DND-41 (cell line): Measurements from ENCODE around the gene ORAI2.

ENCODE experiments used
- ATAC-seq: fragments of 200-7000 bp; cut with Tn5 transposase; 3 replicates; pipeline ENCODE4 v1.9.1; 2021; ENCODE audit warnings: low read depth; ENCODE audit not compliant: insufficient read depth
- DNase-seq: peaks from one replicate; pipeline ENCODE4 v3.0.0-alpha.2; 2020
- H2AFZ ChIP-seq: 2 replicates; pipeline ENCODE4 v1.6.0; 2012; ENCODE audit warnings: low read depth, low read length
- H3K27ac ChIP-seq: 2 replicates; pipeline ENCODE4 v1.5.1; 2012; ENCODE audit warnings: low read length, inconsistent platforms
- H3K27me3 ChIP-seq: fragments of 200-600 bp; sonication (generic); 2 replicates; pipeline ENCODE4 v1.6.0; 2012; ENCODE audit warnings: low read length, mild to moderate bottlenecking, inconsistent platforms; ENCODE audit not compliant: insufficient read depth, poor library complexity
- H3K36me3 ChIP-seq: 2 replicates; pipeline ENCODE4 v1.5.1; 2012; ENCODE audit warnings: low read length, inconsistent platforms; ENCODE audit not compliant: insufficient read depth
- H3K4me1 ChIP-seq: 2 replicates; pipeline ENCODE4 v1.5.1; 2012; ENCODE audit warnings: mild to moderate bottlenecking, low read length; ENCODE audit not compliant: insufficient read depth
- H3K4me2 ChIP-seq: 2 replicates; pipeline ENCODE4 v1.6.0; 2012; ENCODE audit warnings: mild to moderate bottlenecking, moderate library complexity, low read length, inconsistent platforms; ENCODE audit not compliant: insufficient read depth
- H3K4me3 ChIP-seq, 2 experiments: fragments of 200-600 bp in 1 of 2; shearing (Covaris generic) in 1 of 2; 2 replicates each; pipeline ENCODE4 v1.5.1; 2012 to 2016; ENCODE audit warnings: inconsistent platforms in 2 of 2, low read length in 2 of 2, mild to moderate bottlenecking in 2 of 2, low read depth in 1 of 2, moderate library complexity in 1 of 2
- H3K79me2 ChIP-seq: 2 replicates; pipeline ENCODE4 v1.6.0; 2012; ENCODE audit warnings: low read length, inconsistent platforms; ENCODE audit not compliant: insufficient read depth
- H3K9ac ChIP-seq: 2 replicates; pipeline ENCODE4 v1.6.0; 2012; ENCODE audit warnings: low read depth, mild to moderate bottlenecking, inconsistent platforms, low read length, moderate library complexity
- H3K9me3 ChIP-seq: 2 replicates; pipeline ENCODE4 v1.5.1; 2012; ENCODE audit warnings: low read length, moderate library complexity, mild to moderate bottlenecking, inconsistent platforms; ENCODE audit not compliant: insufficient read depth, severe bottlenecking
- H4K20me1 ChIP-seq: 2 replicates; pipeline ENCODE4 v1.6.0; 2012; ENCODE audit warnings: low read length; ENCODE audit not compliant: insufficient read depth
- EZH2 ChIP-seq: IDR thresholded peaks from 3 replicates; pipeline ENCODE4 v1.6.1; 2012; ENCODE audit warnings: borderline replicate concordance, low read depth, mild to moderate bottlenecking, moderate library complexity, low read length, inconsistent platforms; ENCODE audit not compliant: severe bottlenecking
- TF ChIP-seq, protein P1 (sequence below): IDR thresholded peaks from 2 replicates; pipeline ENCODE4 v1.5.1; 2012; ENCODE audit warnings: borderline replicate concordance, low read length, moderate library complexity, mild to moderate bottlenecking; ENCODE audit not compliant: poor library complexity, severe bottlenecking; ENCODE audit errors: extremely low read depth

ORAI2 gene

GRCh38 chr7:102463841-102464576 is 30.6 kb downstream of the ORAI2 start:
- H3K27ac ChIP-seq: peak overlapping the region; percentile 86

GRCh38 chr7:102464577-102465280 is 31.4 kb downstream of the ORAI2 start, which contains the start of the genes ALKBH4 and LRWD1:
Gene ALKBH4, minus strand, starts transcription at chr7:102464863. Its CDS starts 27 bp downstream, at chr7:102464836.
Gene LRWD1, plus strand, starts transcription at chr7:102464984. Its CDS starts 97 bp downstream, at chr7:102465081.
- Histone ChIP-seq H3K4me2 (peak within 1 kb of the TSS; percentile 67), H3K4me1 (peaks cover 28% of the 10 kb centered on the region), H3K79me2 (peaks cover 50% of the 10 kb centered on the region), H3K36me3 (peaks cover 22% of the 10 kb centered on the region), H2AFZ (peak within 1 kb of the TSS; percentile 99), H4K20me1 (peaks cover 10% of the 10 kb centered on the region), H3K4me3 (peak within 1 kb of the TSS; percentile 84 to 97), H3K27ac (peak within 1 kb of the TSS; percentile 86), H3K9me3 (no peaks in the 10 kb centered on the region), H3K27me3 (no peaks in the 10 kb centered on the region), H3K9ac (peak within 1 kb of the TSS; percentile 94)
- TF ChIP-seq, protein P1, sequence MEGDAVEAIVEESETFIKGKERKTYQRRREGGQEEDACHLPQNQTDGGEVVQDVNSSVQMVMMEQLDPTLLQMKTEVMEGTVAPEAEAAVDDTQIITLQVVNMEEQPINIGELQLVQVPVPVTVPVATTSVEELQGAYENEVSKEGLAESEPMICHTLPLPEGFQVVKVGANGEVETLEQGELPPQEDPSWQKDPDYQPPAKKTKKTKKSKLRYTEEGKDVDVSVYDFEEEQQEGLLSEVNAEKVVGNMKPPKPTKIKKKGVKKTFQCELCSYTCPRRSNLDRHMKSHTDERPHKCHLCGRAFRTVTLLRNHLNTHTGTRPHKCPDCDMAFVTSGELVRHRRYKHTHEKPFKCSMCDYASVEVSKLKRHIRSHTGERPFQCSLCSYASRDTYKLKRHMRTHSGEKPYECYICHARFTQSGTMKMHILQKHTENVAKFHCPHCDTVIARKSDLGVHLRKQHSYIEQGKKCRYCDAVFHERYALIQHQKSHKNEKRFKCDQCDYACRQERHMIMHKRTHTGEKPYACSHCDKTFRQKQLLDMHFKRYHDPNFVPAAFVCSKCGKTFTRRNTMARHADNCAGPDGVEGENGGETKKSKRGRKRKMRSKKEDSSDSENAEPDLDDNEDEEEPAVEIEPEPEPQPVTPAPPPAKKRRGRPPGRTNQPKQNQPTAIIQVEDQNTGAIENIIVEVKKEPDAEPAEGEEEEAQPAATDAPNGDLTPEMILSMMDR: peak; percentile 26
- TF ChIP-seq EZH2: no peak
- peak; percentile 89 for ATAC-seq
- peak; percentile 92 for DNase-seq

More at GRCh38 chr7:102463841-102464576, 30.6 kb downstream of the ORAI2 start:
- no peak for DNase-seq
- ATAC-seq: peak; percentile 13
- peaks cover 50% of the 10 kb centered on the region for H3K79me2 ChIP-seq
- peak overlapping the region; percentile 94 for H3K9ac ChIP-seq
- H3K4me1 ChIP-seq: peaks cover 28% of the 10 kb centered on the region
- no peaks in the 10 kb centered on the region for H3K27me3 ChIP-seq
- H3K9me3 ChIP-seq: no peaks in the 10 kb centered on the region
- peak overlapping the region; percentile 67 for H3K4me2 ChIP-seq
- peaks cover 10% of the 10 kb centered on the region for H4K20me1 ChIP-seq
- no peak for TF ChIP-seq EZH2
- TF ChIP-seq, protein P1: no peak
- H2AFZ ChIP-seq: peak overlapping the region; percentile 99
- peak overlapping the region; percentile 84 to 97; a peak in 3 of 4 replicates for H3K4me3 ChIP-seq
- H3K36me3 ChIP-seq: peaks cover 22% of the 10 kb centered on the region

- Histone ChIP-seq H4K20me1 (peaks cover 10% of the 10 kb centered on the region), H3K9me3 (no peaks in the 10 kb centered on the region), H3K9ac (peak overlapping the region; percentile 94; the same call in 1 of the 2 replicates), H2AFZ (no peak overlapping the region), H3K27ac (no peak overlapping the region), H3K4me2 (peak overlapping the region; percentile 67), H3K79me2 (peaks cover 46% of the 10 kb centered on the region), H3K4me1 (peaks cover 28% of the 10 kb centered on the region), H3K4me3 (peak overlapping the region; percentile 84 to 97; a peak in 3 of 4 replicates), H3K27me3 (no peaks in the 10 kb centered on the region), H3K36me3 (peaks cover 30% of the 10 kb centered on the region)
- no peak for ATAC-seq
- TF ChIP-seq, protein P1: no peak
- no peak for TF ChIP-seq EZH2
- DNase-seq: no peak
Measured at GRCh38 chr7:102466097-102466496, 32.7 kb downstream of the ORAI2 start.
